Measurements from ENCODE around the gene NEDD4L.
A peak's percentile ranks its signal among the peaks of the same experiment; 100 is the strongest.

Gene NEDD4L

GRCh38 chr18:58267493-58267892 is 223.5 kb downstream of the NEDD4L start:
- DNase-seq = no peak
- Histone ChIP-seq H3K27me3 (replicated peaks) (no peaks in the 10 kb centered on the region), H3K4me3 (ENCODE audit: low read depth, low read length) (no peak overlapping the region), H3K27ac (no peak overlapping the region), H3K36me3 (replicated peaks) (no peaks in the 10 kb centered on the region)
- no peak for TF ChIP-seq CTCF (IDR thresholded peaks at IDR 0.05; ENCODE audit: low read depth, low read length, missing control alignments)
- in situ Hi-C loops (cut with HindIII; ENCODE audit: low pct_ligation_motif_present, low sequenced_read_pairs) = no loop called here

- in situ Hi-C loops (cut with HindIII; ENCODE audit: low pct_ligation_motif_present, low sequenced_read_pairs) = no loop called here
These were observed 224.8 kb downstream of the NEDD4L start for GRCh38 chr18:58268849-58269248.

GRCh38 chr18:58269931-58270330 is 225.9 kb downstream of the NEDD4L start:
- TF ChIP-seq CTCF (IDR thresholded peaks at IDR 0.05; ENCODE audit: low read depth, low read length, missing control alignments) = no peak
- no peak for DNase-seq
- in situ Hi-C loops (cut with HindIII; ENCODE audit: low pct_ligation_motif_present, low sequenced_read_pairs) = no loop called here
- H3K27me3 ChIP-seq (replicated peaks) = no peaks in the 10 kb centered on the region
- no peak overlapping the region for H3K27ac ChIP-seq
- no peak overlapping the region for H3K4me3 ChIP-seq (ENCODE audit: low read depth, low read length)
- no peaks in the 10 kb centered on the region for H3K36me3 ChIP-seq (replicated peaks)

More at GRCh38 chr18:58268849-58269248, 224.8 kb downstream of the NEDD4L start:
- no peaks in the 10 kb centered on the region for H3K36me3 ChIP-seq (replicated peaks)
- H3K27me3 ChIP-seq (replicated peaks) = no peaks in the 10 kb centered on the region
- no peak overlapping the region for H3K27ac ChIP-seq
- H3K4me3 ChIP-seq (ENCODE audit: low read depth, low read length) = no peak overlapping the region
- peak; percentile 36 for DNase-seq
- TF ChIP-seq CTCF (IDR thresholded peaks at IDR 0.05; ENCODE audit: low read depth, low read length, missing control alignments) = no peak

- no peak for TF ChIP-seq CTCF (IDR thresholded peaks at IDR 0.05; ENCODE audit: low read depth, low read length, missing control alignments)
- in situ Hi-C loops (cut with HindIII; ENCODE audit: low pct_ligation_motif_present, low sequenced_read_pairs) = no loop called here
These were observed 226.4 kb downstream of the NEDD4L start for GRCh38 chr18:58270396-58270795.

GRCh38 chr18:58271770-58272169 is 227.7 kb downstream of the NEDD4L start:
- no peak for DNase-seq
- Histone ChIP-seq H3K27ac (no peak overlapping the region), H3K36me3 (replicated peaks) (no peaks in the 10 kb centered on the region), H3K27me3 (replicated peaks) (no peaks in the 10 kb centered on the region), H3K4me3 (ENCODE audit: low read depth, low read length) (no peak overlapping the region)
- in situ Hi-C loops (cut with HindIII; ENCODE audit: low pct_ligation_motif_present, low sequenced_read_pairs) = no loop called here
- TF ChIP-seq CTCF (IDR thresholded peaks at IDR 0.05; ENCODE audit: low read depth, low read length, missing control alignments) = no peak

More at GRCh38 chr18:58270396-58270795, 226.4 kb downstream of the NEDD4L start:
- Histone ChIP-seq H3K4me3 (ENCODE audit: low read depth, low read length) (no peak overlapping the region), H3K27ac (no peak overlapping the region), H3K27me3 (replicated peaks) (no peaks in the 10 kb centered on the region), H3K36me3 (replicated peaks) (no peaks in the 10 kb centered on the region)
- DNase-seq = no peak

- no peaks in the 10 kb centered on the region for H3K27me3 ChIP-seq (replicated peaks)
- H3K4me3 ChIP-seq (ENCODE audit: low read depth, low read length) = no peak overlapping the region
- DNase-seq = no peak
- no peaks in the 10 kb centered on the region for H3K36me3 ChIP-seq (replicated peaks)
- in situ Hi-C loops (cut with HindIII; ENCODE audit: low pct_ligation_motif_present, low sequenced_read_pairs) = no loop called here
- TF ChIP-seq CTCF (IDR thresholded peaks at IDR 0.05; ENCODE audit: low read depth, low read length, missing control alignments) = no peak
- H3K27ac ChIP-seq = no peak overlapping the region
These were observed 228.2 kb downstream of the NEDD4L start for GRCh38 chr18:58272209-58272608.

Data from brain microvascular endothelial cell (primary cell).